SH-SY5Y (cell line): ENCODE data around the gene RHOBTB1.

ENCODE experiments used
- GATA2 ChIP-seq: IDR thresholded peaks from 2 replicates; pipeline ENCODE4 v1.6.1; 2011; ENCODE audit warnings: mild to moderate bottlenecking, low read depth, low read length
- GATA3 ChIP-seq: IDR thresholded peaks from 2 replicates; pipeline ENCODE4 v1.6.1; 2011; ENCODE audit warnings: low read depth, mild to moderate bottlenecking, low read length, moderate library complexity

Gene RHOBTB1

GRCh38 chr10:60848680-60849079 is 95.3 kb downstream of the RHOBTB1 start:
- TF ChIP-seq GATA2 (no peak), GATA3 (no peak)

DNA sequence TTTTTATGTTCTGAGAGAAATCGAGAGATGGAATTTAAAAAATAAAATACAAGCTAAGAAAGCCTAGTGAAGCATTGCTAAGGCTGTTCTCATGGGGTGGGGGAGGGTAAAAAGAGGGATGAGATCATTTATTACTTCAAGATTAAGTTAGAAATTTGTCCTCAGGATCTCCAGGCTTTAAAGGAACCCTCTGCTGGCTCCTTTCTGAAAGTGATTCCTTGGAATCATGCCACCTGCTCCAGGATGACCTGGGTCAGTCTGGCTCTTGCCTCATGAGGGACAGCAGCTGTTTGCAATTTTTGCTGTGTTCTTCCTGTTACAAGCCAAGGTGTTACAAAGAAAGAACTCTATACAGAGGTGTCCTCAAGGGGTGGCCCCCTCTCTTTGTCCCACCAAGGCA is 95.9 kb downstream of the RHOBTB1 start:
- no peak for TF ChIP-seq GATA2
- no peak for TF ChIP-seq GATA3

GRCh38 chr10:60846173-60846572 is 97.8 kb downstream of the RHOBTB1 start:
- TF ChIP-seq GATA2 (no peak), GATA3 (no peak)

DNA sequence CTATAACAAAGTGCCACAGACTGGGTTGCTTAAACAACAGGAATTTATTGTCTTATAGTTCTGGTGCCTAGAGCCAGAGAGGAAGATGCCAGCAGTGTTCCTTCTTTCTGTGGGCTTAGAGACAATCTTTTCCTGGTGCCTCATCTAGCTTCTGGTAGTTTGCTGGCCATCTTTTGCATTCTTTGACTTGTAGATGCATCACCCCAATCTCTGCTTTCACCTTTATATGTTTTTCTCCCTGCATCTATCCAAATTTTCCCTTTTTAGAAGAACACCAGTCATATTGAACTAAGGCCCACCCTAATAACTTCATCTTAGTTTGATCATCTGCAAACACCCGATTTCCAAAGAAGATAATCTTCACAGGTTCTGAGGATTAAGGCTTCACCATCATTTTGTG is 98.9 kb downstream of the RHOBTB1 start:
- TF ChIP-seq GATA2 (no peak), GATA3 (no peak)

DNA sequence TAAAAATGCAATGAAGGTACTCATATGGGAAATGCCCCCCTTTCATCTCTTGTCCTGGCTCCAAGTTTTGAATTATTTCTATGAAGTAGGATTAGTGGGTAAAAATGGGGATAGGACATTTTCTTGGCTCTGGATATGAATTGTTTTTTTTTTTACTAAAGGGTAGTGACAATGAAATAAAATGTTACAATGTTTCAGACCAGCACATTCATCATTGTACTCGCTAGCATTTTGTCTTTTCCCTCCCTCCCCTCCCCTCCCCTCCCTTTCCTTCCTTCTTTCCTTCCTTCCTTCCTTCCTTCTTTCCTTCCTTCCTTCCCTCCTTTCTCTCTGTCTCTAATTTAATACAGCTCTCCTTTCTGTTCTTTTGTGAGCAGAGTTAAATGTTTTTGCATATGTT is 101.3 kb downstream of the RHOBTB1 start:
- no peak for TF ChIP-seq GATA2
- TF ChIP-seq GATA3 = no peak

DNA sequence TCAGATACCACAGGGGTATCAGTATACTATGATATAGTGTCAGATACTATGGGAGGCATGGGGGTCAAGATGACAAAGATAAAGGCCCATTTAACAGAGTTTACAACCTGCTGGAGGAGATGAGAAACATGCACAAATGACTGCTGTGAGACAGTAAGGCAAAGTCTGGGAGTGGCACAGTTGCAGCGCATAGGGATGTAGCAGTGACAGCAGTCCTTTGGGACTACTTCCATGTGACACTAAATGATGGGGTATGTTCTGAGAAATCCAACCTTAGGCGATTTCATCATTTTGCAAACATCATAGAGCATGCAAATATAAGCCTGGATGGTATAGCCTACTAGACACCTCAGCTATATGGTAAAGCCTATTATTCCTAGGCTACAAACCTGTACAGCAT is 108.9 kb downstream of the RHOBTB1 start:
- TF ChIP-seq GATA2 = no peak
- TF ChIP-seq GATA3 = no peak

DNA sequence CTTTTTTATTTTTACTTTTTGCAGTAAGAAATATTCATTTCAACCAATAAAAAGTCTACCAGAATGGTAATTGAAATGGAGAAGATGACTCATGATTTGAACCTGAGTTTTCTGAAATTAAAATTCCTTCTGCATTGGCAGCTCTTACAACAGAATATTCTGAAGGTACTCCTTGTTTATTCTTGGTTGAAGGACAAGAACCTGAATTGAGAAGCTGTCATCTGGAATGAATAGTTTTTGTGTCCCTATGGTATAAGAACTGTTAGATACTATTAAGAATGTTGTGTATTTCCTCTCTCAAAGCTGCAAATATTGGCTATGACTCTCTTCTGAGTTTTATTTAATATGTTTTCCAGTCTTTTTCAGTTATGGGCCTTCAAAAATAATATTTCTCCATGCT is 109.6 kb downstream of the RHOBTB1 start:
- TF ChIP-seq GATA3 (no peak), GATA2 (no peak)

GRCh38 chr10:60828489-60828852 is 115.5 kb downstream of the RHOBTB1 start:
- no peak for TF ChIP-seq GATA2
- no peak for TF ChIP-seq GATA3

GRCh38 chr10:60827791-60828488 is 116.0 kb downstream of the RHOBTB1 start:
- TF ChIP-seq GATA3 (no peak), GATA2 (no peak)

- TF ChIP-seq GATA2 = no peak
Observed at GRCh38 chr10:60825520-60825919, 118.5 kb downstream of the RHOBTB1 start.

- TF ChIP-seq GATA3 (no peak), GATA2 (no peak)
Observed at GRCh38 chr10:60823324-60823723, 120.7 kb downstream of the RHOBTB1 start.

GRCh38 chr10:60822809-60823208 is 121.2 kb downstream of the RHOBTB1 start:
- TF ChIP-seq GATA3 (no peak), GATA2 (no peak)

- TF ChIP-seq GATA2 (no peak), GATA3 (no peak)
Observed at GRCh38 chr10:60821656-60822055, 122.3 kb downstream of the RHOBTB1 start.

GRCh38 chr10:60820093-60820754 is 123.8 kb downstream of the RHOBTB1 start:
- TF ChIP-seq GATA2 (no peak), GATA3 (no peak)
